Gastrocnemius medialis (tissue), 4 donors: Measurements from ENCODE around the gene IGSF21. TPM values are rescaled to one million over a fixed set of nuclear protein-coding genes. Genes with fewer than 3 reads are reported as not detected.

Source experiments
- ATAC-seq, 2 donors: fragments of 150-250 bp; one replicate each; pipeline ENCODE4 v1.9.1; 2016
- DNase-seq, 2 donors: peaks; one replicate each; pipeline ENCODE4 v3.0.0-alpha.2; 2019
- H3K27ac ChIP-seq, 4 donors: fragments of 200-600 bp; sonication (generic); 1 replicate in 1 of 4; 2 replicates in 3 of 4; pipeline ENCODE4 v1.5.1; 2016 to 2018; ENCODE audit warnings: mild to moderate bottlenecking in 2 of 4, moderate library complexity in 1 of 4
- H3K27me3 ChIP-seq, 3 donors: fragments of 200-600 bp; sonication (generic) in 2 of 3; 1 replicate in 1 of 3; 2 replicates in 2 of 3; pipeline versions ENCODE4 v1.5.1 to v1.6.0; 2016 to 2019; ENCODE audit warnings: mild to moderate bottlenecking in 1 of 3, moderate library complexity in 1 of 3
- H3K36me3 ChIP-seq, 2 donors: fragments of 200-600 bp; sonication (generic) in 1 of 2; one replicate each; pipeline ENCODE4 v1.5.1; 2017 to 2018
- H3K4me1 ChIP-seq, 2 donors: fragments of 200-600 bp; sonication (generic) in 1 of 2; one replicate each; pipeline ENCODE4 v1.5.1; 2016 to 2017; ENCODE audit warnings: mild to moderate bottlenecking in 2 of 2
- H3K4me3 ChIP-seq, 4 donors: fragments of 200-600 bp; sonication (generic) in 3 of 4; 1 replicate in 1 of 4; 2 replicates in 3 of 4; pipeline ENCODE4 v1.5.1; 2016 to 2019; ENCODE audit warnings: mild to moderate bottlenecking in 2 of 4
- H3K9me3 ChIP-seq, 3 donors: fragments of 200-600 bp; sonication (generic) in 2 of 3; 1 replicate in 1 of 3; 2 replicates in 2 of 3; pipeline ENCODE4 v1.5.1; 2016 to 2019
- POLR2A ChIP-seq, 2 donors: fragments of 450-650 bp; IDR thresholded peaks; one replicate each; pipeline ENCODE4 v1.6.1; 2017; ENCODE audit warnings: antibody characterized with exemption in 2 of 2, mild to moderate bottlenecking in 2 of 2, moderate library complexity in 2 of 2
- in situ Hi-C, 4 donors: fragments of 200-750 bp; cut with MboI; loops; one replicate each; pipeline versions ENCODE4 v1.15.0 to v1.8.0; 2017; ENCODE audit warnings: low sequenced_read_pairs in 4 of 4
- intact Hi-C: fragments of 100-400 bp; cut with DNase I; formaldehyde crosslinking; loops from one replicate; pipeline ENCODE4 v1.15.1; 2023; ENCODE audit warnings: low total_unique reads
- total RNA-seq, 4 donors: library from RNA; depleted of rRNA; stranded (reverse); fragments of >200 nt; gene quantifications; one replicate each; pipeline versions ENCODE4 v1.1.0 to v1.2.3, GENCODE V29; 2016
- TF ChIP-seq, protein P1 (sequence below), 5 experiments: fragments of 450-650 bp in 3 of 5; fragments of 200-600 bp in 2 of 5; sonication (generic) in 2 of 5; IDR thresholded peaks in 4 of 5; conservative IDR thresholded peaks in 1 of 5; 1 replicate in 4 of 5; 2 replicates in 1 of 5; pipeline ENCODE4 v1.5.1; 2016 to 2019; ENCODE audit warnings: antibody characterized with exemption in 5 of 5, mild to moderate bottlenecking in 3 of 5, moderate library complexity in 3 of 5

The IGSF21 gene
- total RNA-seq, 4 donors from 2014 or later, result 0.32 to 0.66 (median 0.53) TPM

DNA sequence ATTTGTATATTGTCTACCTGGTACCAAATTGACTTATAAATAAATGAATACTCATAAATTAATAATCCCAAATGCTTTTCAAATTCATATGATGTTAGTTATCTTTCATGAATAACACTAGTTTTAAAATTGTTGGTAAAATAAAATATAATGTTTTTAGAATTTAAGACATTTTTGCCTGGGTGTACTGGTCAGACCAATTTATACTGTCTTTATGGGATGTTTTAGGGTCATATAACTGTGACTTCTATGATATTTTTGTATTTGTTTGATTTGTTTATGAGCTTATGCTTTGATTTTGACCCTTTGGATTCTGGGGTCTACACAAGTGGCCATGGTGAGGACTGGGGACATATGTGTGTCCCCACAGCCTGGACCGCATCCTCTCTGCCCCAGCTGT, 319.0 kb downstream of the IGSF21 start:
- Histone ChIP-seq H3K36me3 (no peaks in the 10 kb centered on the region), H3K9me3 (no peaks in the 10 kb centered on the region), H3K4me1 (no peaks in the 10 kb centered on the region), H3K27ac (no peak overlapping the region), H3K27me3 (peaks cover 4 to 9% (median 4%) of the 10 kb centered on the region in 3 donors), H3K4me3 (no peak overlapping the region)
- in situ Hi-C loops, result no loop called here
- no peak for DNase-seq
- ATAC-seq, result no peak
- no peak for TF ChIP-seq POLR2A (IDR thresholded peaks at IDR 0.05)
- TF ChIP-seq, protein P1, sequence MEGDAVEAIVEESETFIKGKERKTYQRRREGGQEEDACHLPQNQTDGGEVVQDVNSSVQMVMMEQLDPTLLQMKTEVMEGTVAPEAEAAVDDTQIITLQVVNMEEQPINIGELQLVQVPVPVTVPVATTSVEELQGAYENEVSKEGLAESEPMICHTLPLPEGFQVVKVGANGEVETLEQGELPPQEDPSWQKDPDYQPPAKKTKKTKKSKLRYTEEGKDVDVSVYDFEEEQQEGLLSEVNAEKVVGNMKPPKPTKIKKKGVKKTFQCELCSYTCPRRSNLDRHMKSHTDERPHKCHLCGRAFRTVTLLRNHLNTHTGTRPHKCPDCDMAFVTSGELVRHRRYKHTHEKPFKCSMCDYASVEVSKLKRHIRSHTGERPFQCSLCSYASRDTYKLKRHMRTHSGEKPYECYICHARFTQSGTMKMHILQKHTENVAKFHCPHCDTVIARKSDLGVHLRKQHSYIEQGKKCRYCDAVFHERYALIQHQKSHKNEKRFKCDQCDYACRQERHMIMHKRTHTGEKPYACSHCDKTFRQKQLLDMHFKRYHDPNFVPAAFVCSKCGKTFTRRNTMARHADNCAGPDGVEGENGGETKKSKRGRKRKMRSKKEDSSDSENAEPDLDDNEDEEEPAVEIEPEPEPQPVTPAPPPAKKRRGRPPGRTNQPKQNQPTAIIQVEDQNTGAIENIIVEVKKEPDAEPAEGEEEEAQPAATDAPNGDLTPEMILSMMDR (IDR thresholded peaks at IDR 0.05 in 4 of 5, conservative IDR thresholded peaks at IDR 0.05 in 1 of 5), result no peak
- intact Hi-C loops, result no loop called here
